ENCODE data around the gene BCAS1.
"Not testable (repeated sequence)": the region's sequence is repeated elsewhere in the genome, so short reads cannot be mapped to it uniquely, and the experiment has no call there.

Gene BCAS1

DNA sequence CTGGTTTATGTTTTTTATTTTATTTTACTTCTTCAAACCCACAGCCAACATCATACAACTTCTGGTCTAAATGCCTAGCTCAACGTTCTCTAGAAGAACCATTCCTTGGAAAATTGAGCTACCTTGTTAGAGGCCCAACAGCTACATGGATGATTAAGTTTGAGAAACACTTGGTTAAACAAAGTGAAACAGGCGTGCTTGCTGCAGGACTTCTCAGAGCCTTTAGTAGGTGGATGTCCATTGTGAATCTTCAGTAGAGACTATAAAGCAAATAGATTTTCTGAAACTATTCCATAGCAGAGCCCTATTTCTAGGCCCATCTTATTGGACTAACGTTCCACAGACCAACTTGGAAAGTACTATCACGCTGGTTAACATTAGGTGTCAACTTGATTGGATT, 51.3 kb downstream of the BCAS1 start:
- no peak for DNase-seq (ENCODE audit: low spot score)

DNA sequence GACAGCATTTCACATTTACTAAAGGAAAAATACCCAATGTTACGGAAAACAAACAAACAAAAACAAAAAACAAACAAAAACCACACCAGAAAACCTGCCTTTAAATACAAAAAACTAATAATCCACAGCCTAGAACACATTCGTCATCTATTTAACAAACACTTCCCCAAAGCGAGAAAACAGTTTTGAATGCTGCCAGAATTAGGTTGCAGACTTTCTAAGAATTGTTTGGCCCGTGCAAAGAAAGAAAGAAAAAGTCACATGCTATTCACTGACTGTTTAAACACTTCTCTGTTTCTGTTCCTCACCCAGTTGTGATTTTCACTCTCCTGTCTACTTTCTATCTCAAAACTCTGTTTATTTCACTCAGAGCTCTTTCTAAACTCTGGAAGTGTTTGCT, 52.5 kb downstream of the BCAS1 start:
- DNase-seq (ENCODE audit: low spot score) = no peak

DNA sequence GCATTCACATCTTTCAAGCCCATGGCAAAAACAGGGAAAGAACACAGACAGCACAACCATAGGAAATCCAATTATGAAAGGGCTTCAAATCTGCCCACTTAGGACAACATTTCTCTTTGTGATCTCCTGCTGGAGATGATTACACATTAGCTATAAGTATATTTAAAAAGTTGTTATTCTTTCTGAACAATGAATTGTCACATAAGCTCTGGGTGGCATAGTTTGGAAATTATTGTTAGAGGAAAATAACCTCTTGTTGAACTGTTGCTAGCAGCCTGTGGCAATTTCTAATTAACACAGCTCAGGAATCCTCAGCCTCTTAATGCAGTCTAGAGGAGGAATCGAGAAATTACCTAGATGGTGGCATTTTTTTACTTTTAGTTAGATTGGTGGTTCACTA, 54.9 kb downstream of the BCAS1 start:
- DNase-seq (ENCODE audit: low spot score) = no peak

DNA sequence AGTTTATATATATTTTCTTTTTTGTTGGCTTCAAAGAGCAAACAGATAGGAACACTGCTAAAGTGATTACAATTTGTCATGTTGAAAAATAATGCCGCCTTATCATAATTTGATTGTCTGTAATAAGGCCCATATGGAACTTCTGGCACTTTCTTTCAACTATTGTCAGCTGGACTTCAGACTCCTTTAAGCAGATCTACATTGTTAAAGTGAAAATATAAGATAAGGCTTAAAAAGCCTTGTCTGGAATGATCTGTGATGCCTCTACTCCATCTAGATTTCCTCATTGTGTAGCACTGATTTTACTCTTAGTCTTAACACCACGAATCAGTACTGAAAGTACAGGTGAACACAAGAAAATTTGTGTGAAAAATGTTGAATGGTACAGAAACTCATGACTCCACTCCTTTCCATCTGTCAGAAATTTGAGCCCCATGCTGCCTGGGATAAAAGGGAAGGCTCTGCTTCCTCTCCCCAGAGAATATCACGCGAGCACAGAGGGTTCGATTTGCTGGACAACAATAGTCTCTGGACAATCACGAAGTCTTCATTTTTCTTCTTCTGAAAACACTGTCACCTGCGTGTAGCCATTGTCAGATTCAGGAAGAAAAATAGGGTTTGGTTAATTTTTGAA, 56.0 kb downstream of the BCAS1 start:
- no peak for DNase-seq (ENCODE audit: low spot score)

DNA sequence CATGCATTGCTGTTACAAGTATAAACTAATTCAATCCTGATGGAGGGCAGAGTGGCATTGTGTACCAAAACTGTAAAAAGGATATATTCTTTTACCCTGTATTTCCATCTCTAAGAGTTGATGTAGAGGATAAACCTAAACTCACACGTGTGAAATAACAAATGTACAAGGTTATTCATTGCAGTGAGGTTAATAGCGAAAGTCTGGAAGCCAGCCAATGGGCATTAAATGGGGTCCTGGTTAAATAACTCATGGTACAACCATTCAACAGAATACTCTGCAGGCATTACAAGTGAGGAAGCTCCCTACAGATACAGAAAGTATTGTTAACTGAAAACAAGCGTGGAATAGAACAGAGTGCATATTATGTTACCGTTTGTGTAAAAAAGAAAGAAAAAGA, 56.9 kb downstream of the BCAS1 start:
- DNase-seq (ENCODE audit: low spot score) = no peak

DNA sequence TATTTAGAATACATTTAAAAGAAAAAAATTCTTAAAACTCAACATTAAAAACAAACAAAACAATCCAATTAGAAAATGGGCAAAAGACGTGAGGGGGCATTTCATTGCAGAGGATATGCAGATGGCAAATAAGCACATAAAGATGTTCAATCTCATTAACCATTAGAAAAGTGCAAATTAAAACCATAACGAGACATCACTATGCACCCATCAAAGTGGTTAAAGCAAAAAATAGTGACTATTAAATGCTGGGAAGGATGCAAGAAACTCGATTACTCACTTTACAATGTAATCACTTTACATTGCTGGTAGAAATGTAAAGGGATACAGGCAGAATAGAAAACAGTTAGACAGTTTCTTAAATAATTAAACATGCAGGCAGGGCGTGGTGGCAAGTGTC, 59.0 kb downstream of the BCAS1 start:
- no peak for DNase-seq (ENCODE audit: low spot score)

DNA sequence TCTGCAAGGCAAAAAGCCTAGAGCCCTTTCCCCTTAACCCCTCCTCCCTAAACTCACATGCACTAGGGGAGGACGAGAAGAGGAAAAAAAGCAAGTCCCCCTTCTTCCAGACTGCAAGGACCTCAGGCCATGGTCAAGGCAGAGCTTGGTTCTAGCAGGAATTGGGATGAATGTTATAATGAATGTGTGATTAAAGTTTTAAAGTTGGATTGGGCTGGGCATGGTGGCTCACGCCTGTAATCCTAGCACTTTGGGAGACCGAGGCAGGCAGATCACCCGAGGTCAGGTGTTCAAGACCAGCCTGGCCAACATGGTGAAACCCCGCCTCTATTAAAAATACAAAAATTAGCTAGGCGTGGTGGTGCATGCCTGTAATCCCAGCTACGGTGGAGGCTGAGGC, 64.2 kb downstream of the BCAS1 start:
- DNase-seq (ENCODE audit: low spot score) = not testable (repeated sequence)

DNA sequence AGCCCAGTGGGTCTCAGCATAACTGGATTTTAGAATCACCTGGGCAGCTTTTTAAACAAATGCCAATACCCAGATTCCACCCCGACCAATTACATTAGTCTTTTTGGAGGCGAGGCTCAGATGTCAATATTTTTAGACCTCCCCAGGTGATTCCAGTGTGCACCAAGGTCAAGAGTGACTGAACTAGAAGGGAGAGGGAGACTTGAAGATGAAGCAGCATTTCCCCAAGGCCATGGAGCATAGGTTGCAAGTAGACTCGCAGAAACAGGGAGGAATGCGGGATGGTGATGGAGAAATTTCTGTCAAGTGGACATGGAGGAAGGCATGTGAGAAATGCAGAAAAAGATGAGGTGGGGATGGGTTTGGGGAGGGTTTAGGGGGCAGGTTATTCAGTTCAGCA, 64.9 kb downstream of the BCAS1 start:
- DNase-seq (ENCODE audit: low spot score) = no peak

DNA sequence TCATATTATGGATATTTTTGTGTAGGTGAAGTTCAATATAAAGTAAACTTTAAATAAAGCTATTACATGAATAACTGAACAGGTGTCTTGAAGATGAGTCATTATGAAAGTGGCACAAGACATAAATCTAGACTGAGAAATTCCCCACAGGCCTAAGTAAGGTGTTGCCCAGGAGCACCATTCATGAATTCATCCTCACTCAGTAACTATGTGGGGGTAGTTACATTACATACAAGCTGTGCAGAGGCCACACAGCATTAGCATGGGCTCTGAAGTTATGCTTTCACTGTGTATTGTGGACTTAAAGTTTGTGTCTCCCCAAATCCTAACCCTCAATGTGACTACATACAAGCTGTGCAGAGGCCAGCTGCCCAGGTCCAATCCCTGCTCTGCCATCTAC, 65.9 kb downstream of the BCAS1 start:
- DNase-seq (ENCODE audit: low spot score) = no peak

DNA sequence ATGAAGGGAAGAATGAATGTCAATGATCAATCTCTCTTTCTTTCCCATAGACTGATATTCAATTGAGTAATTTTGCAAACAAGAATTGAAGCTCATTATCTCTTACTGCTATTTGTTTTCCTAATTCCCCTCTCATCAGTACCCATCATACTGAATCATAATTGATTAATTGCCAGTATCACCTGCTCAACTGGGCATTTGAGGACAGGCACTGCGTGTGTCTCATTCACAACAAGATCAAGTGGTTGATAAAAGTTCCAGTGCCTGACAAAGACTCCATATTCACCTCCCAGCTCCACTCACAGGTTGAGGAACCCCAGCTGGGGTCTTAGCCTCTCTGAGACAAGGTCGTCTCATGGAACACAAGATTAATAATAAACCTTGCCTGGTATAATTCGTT, 67.7 kb downstream of the BCAS1 start:
- no peak for DNase-seq (ENCODE audit: low spot score)

DNA sequence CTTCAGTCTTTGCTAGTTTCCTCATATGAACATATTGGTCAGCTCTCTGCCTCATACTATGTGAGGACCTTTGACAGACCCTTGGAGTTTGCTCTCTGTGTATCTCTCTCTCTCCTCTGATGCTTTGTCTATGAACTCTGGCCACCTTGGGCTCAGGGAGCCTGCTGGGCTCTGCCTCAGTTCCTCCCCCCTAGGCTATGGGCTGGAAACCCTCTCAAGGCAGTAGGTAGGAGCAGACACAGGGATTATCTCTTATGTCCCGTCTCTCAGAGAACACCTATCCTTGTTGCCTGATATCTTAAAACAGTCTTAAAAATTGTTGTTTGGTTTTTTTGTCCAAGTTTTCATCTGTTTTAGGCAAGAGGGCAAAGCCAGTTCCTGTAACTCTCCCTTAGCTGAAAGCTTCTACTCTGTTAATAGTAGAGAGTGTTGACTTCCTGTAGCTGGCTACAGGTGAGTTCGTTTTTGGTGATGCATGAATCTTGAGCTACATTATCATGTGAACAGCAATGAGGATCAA, 68.3 kb downstream of the BCAS1 start:
- DNase-seq (ENCODE audit: low spot score) = no peak

DNA sequence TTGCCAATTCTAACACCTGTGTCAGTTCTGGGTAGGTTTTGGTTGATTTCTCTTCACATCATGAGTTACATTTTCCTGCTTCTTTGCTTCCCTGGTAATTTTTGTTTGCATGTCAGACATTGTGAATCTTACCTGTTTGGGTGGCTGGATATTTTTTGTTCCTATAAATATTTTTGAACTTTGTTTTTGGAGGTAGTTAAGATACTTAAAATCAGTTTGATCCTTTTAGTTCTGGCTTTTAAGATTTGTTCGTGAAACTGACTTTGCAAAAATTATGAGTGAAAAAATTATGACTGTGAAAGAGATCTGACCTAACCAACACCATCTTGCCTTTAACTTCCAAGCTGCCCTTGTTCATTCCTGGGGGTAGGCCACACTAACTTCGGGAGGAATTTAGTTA, 69.5 kb downstream of the BCAS1 start:
- DNase-seq (ENCODE audit: low spot score) = no peak

DNA sequence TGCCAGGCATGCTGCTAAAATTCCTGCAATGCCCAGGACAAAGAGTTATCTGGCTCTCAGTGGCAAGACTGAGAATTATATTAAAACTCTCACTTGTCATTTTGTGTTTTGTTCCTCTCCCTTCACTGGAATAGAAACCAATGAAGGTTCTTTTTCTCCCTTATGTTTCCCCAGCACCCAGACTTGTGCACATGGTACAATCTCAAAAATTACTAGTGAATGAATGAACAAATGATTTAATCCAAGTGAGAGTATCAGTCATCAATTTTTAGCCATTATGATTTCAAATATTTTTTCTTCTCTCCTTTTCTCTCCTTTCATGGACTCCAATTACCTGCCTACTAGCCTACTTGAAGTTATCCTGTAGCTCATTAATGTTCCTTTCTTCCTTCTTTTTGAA, 70.1 kb downstream of the BCAS1 start:
- DNase-seq (ENCODE audit: low spot score) = no peak

DNA sequence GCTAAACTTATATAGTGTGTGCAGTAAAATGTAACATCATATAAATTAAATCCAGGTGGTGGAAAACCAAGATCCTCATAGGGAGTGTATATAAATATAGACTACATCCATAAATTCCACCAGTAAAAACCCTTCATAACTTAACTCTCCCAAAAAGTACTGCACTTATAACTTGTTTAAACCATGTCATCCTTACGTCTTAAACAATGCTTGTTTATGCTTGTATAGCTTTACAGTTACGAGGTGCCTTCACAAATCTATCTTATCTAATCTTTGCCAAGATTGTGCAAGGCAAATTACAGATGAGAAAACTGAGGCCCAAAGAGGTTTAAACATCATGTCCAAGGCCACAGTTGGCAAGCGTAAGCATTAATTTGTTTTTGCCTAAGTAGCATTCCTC, 71.3 kb downstream of the BCAS1 start:
- no peak for DNase-seq (ENCODE audit: low spot score)

DNA sequence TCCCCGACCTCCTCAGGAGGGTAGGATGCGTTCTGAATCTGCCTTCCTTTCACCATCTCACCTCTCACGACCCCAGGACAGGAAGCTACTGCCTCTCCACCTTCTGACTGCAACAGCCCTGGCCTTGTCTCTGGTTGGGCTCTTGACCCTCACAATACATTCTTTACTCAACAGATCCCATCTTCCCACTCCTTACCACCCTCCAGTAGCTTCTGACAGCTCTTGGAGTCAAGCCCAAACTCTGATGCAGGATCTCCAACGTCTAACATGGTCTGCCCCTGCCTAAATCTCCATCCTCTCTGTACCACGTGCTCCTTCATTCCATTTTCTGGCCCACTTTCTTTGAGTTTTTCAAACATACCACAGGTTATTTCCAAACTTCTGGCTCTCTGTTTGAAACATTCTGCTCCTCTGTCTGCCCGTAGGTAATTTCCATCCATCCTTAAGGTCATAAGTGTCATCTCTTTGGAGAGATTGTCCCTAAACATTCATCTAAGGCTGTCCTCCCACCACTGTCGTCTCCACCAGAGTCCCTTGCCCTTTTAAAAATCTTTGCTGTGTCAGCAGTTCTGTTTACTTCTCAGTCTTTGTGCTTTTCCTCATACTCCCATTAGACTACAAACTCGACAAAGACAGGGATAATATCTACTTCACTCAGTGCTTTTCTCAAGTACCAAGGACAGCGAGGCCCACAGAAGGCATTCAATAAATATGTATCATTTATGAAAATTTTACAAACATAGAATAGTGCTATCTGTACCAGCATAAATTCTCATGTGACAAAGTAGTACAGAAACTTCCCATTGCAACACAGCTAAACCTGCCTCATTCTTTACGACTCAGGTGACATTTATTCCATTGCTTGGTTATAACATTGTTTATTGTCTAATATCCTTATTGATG, 73.6 kb downstream of the BCAS1 start:
- no peak for DNase-seq (ENCODE audit: low spot score)

DNA sequence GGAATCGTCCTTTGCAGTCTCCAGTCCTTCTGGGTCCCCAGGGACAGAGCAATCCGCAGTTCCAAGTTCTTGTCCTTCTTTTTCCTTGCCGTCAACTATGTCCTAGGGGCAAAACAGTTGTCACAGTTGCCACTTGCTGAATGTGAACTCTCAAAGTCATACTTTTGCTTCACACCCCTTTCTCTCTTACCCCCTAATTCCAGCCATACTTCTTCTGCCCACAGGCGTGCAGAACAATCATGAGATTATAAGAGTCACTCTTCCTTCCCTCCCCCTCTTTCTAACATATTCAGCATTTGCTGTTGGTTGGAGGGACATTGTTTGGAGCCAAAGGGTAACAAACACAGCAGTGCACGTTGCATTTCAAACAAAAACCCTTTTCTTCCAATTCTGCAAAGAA, 74.4 kb downstream of the BCAS1 start:
- no peak for DNase-seq (ENCODE audit: low spot score)

DNA sequence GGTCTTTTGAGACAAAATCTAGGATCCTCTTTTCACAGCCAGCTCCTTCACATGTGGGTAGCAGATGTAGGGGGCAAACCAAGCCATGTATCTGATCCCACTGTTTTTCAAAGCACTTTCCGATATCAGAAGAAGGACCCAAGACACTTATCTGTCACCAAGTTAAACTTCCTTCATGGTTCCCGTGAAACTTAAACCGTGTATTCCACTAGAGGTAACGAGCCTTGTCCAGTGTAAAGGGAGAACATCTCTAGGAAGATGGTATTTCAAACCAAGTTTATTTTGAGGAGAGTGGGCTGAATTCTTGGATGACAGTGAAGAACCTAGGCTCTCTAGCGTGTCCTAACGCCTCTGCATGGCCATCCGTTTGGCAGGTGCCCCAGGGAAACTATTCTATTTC, 76.3 kb downstream of the BCAS1 start:
- DNase-seq (ENCODE audit: low spot score) = no peak

DNA sequence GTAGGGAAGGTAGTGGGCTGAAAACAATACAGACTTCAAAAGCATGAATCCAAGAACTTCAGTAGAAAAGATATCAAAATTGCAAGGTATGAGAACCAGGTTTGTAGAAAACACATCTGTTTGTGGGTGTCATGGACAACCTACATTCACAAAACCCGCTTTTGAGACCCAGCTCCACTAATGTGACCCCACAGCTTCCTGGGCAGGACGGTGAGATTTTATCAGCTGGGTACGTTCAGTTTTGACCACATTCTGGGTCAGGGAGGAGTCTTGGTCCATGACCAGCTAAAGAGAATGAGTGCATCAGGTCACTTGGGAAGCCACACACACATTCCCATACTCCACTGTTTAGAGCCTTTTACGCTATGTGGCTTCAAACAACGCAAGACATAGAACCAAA, 77.1 kb downstream of the BCAS1 start:
- DNase-seq (ENCODE audit: low spot score) = no peak

DNA sequence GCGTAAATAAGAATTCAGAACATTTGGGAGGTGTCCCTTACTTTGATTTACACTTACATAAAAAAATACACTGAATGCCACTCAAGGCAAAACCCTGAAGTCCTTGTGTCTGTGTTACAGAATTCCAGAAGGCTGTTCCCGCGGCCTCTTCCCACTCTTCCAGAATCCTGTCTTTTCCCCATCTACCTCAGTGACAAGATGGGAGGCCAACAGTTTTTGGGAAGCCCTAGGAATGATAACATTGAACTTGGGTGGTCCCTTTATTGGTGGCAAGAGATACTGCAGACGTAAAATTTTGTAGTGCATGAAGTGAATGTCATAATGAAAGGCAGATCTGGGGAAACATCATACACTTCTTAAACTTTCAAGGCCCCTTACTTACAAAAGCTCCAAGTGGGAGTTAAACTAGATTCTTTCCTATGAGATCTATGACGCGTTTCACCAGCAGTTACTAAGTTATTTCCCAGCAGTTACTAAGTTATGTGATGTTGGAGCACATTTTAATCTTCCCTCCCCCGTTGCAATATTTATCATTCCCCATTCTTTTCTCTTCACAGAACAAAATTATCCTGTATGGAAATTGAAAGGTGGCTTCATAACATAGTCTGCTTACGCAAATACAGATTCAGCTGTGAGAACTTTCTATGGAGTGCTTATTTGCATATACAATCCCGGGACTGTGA, 79.5 kb downstream of the BCAS1 start:
- DNase-seq (ENCODE audit: low spot score) = no peak

DNA sequence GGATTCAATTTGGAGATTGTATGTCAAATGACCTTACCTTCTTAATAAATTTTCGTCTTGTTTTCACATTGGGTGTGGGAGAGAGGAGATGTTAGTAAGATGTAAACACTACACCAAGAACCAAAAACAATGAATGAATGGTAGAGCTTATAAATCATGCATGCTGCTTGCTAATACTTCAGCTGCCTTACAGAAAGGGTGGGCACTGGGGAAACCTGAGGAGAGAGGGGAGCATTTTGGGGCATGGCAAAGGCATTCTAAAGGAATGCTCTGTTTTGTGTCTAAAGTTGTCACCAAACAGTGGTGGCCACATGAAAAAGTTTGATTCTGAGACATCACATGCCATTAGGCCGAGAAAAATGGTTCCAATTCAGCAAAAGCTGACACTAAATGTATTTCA, 80.4 kb downstream of the BCAS1 start:
- no peak for DNase-seq (ENCODE audit: low spot score)

DNA sequence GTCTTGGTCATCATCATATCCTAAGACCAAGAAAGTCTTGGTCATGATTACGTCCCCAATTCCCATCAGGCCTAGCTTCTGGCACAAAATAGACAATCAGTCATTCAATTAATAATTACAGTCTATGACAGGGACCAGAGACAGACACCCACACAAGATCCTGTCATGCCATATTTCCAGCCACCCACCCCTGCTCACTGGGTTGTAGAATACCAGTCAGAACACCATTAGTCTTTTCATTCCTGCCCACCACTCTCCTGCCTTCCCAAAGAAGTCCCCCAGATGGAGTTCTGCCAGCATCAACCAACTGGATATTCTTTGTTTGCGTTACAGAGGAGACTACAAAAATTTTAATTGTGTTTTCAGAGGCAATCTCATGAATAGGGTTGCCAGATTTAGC, 81.0 kb downstream of the BCAS1 start:
- no peak for DNase-seq (ENCODE audit: low spot score)

DNA sequence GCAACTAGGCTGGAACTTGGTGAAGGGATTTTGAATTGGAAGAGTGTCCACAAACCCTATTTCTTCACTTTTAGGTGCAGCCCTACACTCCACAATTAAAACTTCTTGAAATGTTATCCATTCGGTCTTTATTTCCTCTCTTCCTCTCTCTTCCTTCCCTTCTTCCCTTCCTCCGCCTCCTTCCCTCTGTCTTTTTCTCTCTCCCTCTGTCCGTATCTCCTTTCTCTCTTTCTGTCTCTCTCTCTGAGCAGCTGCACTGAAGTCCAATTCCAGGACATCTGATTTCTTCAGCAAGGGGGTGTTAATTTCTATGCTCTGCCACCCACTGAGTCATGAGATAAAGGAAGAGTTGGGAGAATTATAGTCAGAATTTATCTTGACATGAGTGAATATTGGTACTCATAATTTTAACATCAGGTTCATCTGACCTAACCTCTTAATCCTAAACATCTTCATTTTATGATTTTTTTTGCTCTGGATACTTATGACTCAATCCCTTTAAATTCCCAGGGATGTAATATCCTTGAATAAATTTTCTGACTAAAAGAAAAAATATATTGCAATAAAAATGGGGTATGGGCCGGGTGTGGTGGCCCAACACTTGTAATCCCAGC, 84.2 kb downstream of the BCAS1 start:
- DNase-seq (ENCODE audit: low spot score) = no peak

DNA sequence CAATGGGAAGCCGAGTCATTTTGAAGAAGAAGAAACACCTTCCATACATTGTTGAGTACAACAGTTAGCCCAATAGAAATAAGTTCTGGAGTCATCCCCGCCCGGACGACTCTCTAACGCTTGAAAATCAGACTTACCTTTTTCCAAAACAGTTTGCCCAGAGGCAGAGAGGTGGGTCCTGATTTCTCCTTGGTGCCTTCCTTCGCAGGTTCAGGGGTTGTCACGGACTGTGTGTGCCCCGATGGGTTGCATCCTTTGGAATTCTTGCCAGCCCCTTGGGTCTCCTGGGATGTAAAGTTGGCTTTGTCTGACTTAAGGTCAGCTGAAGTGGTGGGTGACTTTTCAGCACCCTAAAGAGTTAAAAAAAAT, 85.3 kb downstream of the BCAS1 start:
- DNase-seq (ENCODE audit: low spot score) = no peak
